Ammon's horn (tissue), 1 donor: ENCODE results near the gene HCAR3.
"Not testable (repeated sequence)": the region's sequence is repeated elsewhere in the genome, so short reads cannot be mapped to it uniquely, and the experiment has no call there.

Experiments
- DNase-seq: peaks from one replicate; pipeline ENCODE4 v3.0.0-alpha.2; 2016; ENCODE audit warnings: low spot score

Gene HCAR3

GRCh38 chr12:122716658-122717057 is at the start of gene HCAR3:
Gene HCAR3, minus strand, starts transcription at chr12:122716811. Its CDS starts 74 bp downstream, at chr12:122716737.
- DNase-seq = not testable (repeated sequence)

- DNase-seq = no peak
Observed at GRCh38 chr12:122757568-122757967, 41.0 kb upstream of the HCAR3 start.

GRCh38 chr12:122754790-122755189 is 38.2 kb upstream of the HCAR3 start:
- DNase-seq = no peak

- DNase-seq = no peak
Observed at GRCh38 chr12:122753319-122753650, 36.7 kb upstream of the HCAR3 start.

GRCh38 chr12:122752464-122753318 is 36.1 kb upstream of the HCAR3 start, which contains the start of gene DENR:
Gene DENR, plus strand, starts transcription at chr12:122752824. Its CDS starts 878 bp downstream, at chr12:122753702.
- DNase-seq = peak; percentile 95

- not testable (repeated sequence) for DNase-seq
Observed at GRCh38 chr12:122750781-122751515, 34.3 kb upstream of the HCAR3 start.

- DNase-seq = no peak
Observed at GRCh38 chr12:122749569-122750332, 33.1 kb upstream of the HCAR3 start.

- DNase-seq = no peak
Observed at GRCh38 chr12:122747224-122748135, 30.9 kb upstream of the HCAR3 start.

GRCh38 chr12:122743895-122744525 is 27.4 kb upstream of the HCAR3 start:
- peak; percentile 30 for DNase-seq

GRCh38 chr12:122740351-122740750 is 23.7 kb upstream of the HCAR3 start:
- DNase-seq = no peak

GRCh38 chr12:122738571-122738970 is 22.0 kb upstream of the HCAR3 start:
- no peak for DNase-seq

- no peak for DNase-seq
Observed at GRCh38 chr12:122732611-122733010, 16.0 kb upstream of the HCAR3 start.

- DNase-seq = no peak
Observed at GRCh38 chr12:122732170-122732569, 15.6 kb upstream of the HCAR3 start.

GRCh38 chr12:122730215-122731014 is 13.8 kb upstream of the HCAR3 start, which contains the start of gene HCAR1:
Gene HCAR1, minus strand, starts transcription at chr12:122730844. Its CDS starts 505 bp downstream, at chr12:122730339.
- DNase-seq = no peak

- no peak for DNase-seq
Observed at GRCh38 chr12:122729583-122730214, 13.1 kb upstream of the HCAR3 start.

- no peak for DNase-seq
Observed at GRCh38 chr12:122726080-122726558, 9.5 kb upstream of the HCAR3 start.

- no peak for DNase-seq
Observed at GRCh38 chr12:122725452-122726079, 9.0 kb upstream of the HCAR3 start.

GRCh38 chr12:122724641-122725243 is 8.1 kb upstream of the HCAR3 start:
- DNase-seq = no peak
